ENCODE data around the gene VWF. TPM values are rescaled to one million over a fixed set of nuclear protein-coding genes. Genes with fewer than 3 reads are reported as not detected.

Gene VWF
- total RNA-seq, 1 donor from 2014 or later = 0.06 TPM

GRCh38 chr12:6037459-6037858 is 87.0 kb downstream of the VWF start:
- DNase-seq (ENCODE audit: low read depth) = no peak
- H3K4me3 ChIP-seq (ENCODE audit: low read depth, low read length) = no peak overlapping the region
- TF ChIP-seq CTCF (conservative IDR thresholded peaks at IDR 0.05; ENCODE audit: low read depth, low read length) = no peak

- no peak for DNase-seq (ENCODE audit: low read depth)
- TF ChIP-seq CTCF (conservative IDR thresholded peaks at IDR 0.05; ENCODE audit: low read depth, low read length) = no peak
- H3K4me3 ChIP-seq (ENCODE audit: low read depth, low read length) = no peak overlapping the region
These were observed 88.0 kb downstream of the VWF start for GRCh38 chr12:6036509-6036908.

- TF ChIP-seq CTCF (conservative IDR thresholded peaks at IDR 0.05; ENCODE audit: low read depth, low read length) = no peak
- no peak overlapping the region for H3K4me3 ChIP-seq (ENCODE audit: low read depth, low read length)
- DNase-seq (ENCODE audit: low read depth) = no peak
These were observed 89.9 kb downstream of the VWF start for GRCh38 chr12:6034596-6034995.

GRCh38 chr12:6033546-6033945 is 90.9 kb downstream of the VWF start:
- no peak for TF ChIP-seq CTCF (conservative IDR thresholded peaks at IDR 0.05; ENCODE audit: low read depth, low read length)
- DNase-seq (ENCODE audit: low read depth) = no peak

GRCh38 chr12:6032726-6033125 is 91.7 kb downstream of the VWF start:
- H3K4me3 ChIP-seq (ENCODE audit: low read depth, low read length) = no peak overlapping the region
- no peak for TF ChIP-seq CTCF (conservative IDR thresholded peaks at IDR 0.05; ENCODE audit: low read depth, low read length)
- no peak for DNase-seq (ENCODE audit: low read depth)

More at GRCh38 chr12:6033546-6033945, 90.9 kb downstream of the VWF start:
- no peak overlapping the region for H3K4me3 ChIP-seq (ENCODE audit: low read depth, low read length)

- no peak overlapping the region for H3K4me3 ChIP-seq (ENCODE audit: low read depth, low read length)
- DNase-seq (ENCODE audit: low read depth) = no peak
- TF ChIP-seq CTCF (conservative IDR thresholded peaks at IDR 0.05; ENCODE audit: low read depth, low read length) = no peak
These were observed 93.5 kb downstream of the VWF start for GRCh38 chr12:6031001-6031400.

GRCh38 chr12:6030081-6030480 is 94.4 kb downstream of the VWF start:
- TF ChIP-seq CTCF (conservative IDR thresholded peaks at IDR 0.05; ENCODE audit: low read depth, low read length) = no peak
- DNase-seq (ENCODE audit: low read depth) = no peak
- no peak overlapping the region for H3K4me3 ChIP-seq (ENCODE audit: low read depth, low read length)

All from epithelial cell of proximal tubule (primary cell).